ENCODE measurements around the gene CHRNG.

CHRNG gene

GRCh38 chr2:232539298-232540231 is at the start of gene CHRNG:
Gene CHRNG, plus strand, starts transcription at chr2:232539692. Its CDS starts 56 bp downstream, at chr2:232539748.
- DNase-seq (ENCODE audit: low read depth in 1 of 2, low spot score in 1 of 2), result no peak

- no peak for DNase-seq (ENCODE audit: low read depth in 1 of 2, low spot score in 1 of 2)
Measured at GRCh38 chr2:232490221-232491138, 49.0 kb upstream of the CHRNG start.

GRCh38 chr2:232491139-232491780 is 48.2 kb upstream of the CHRNG start:
- DNase-seq (ENCODE audit: low read depth in 1 of 2, low spot score in 1 of 2), result no peak

GRCh38 chr2:232492236-232492848 is 47.1 kb upstream of the CHRNG start:
- no peak for DNase-seq (ENCODE audit: low read depth in 1 of 2, low spot score in 1 of 2)

GRCh38 chr2:232492963-232493700 is 46.4 kb upstream of the CHRNG start:
- DNase-seq (ENCODE audit: low read depth in 1 of 2, low spot score in 1 of 2), result no peak

- DNase-seq (ENCODE audit: low read depth in 1 of 2, low spot score in 1 of 2), result no peak
Measured at GRCh38 chr2:232493701-232494474, 45.6 kb upstream of the CHRNG start.

- no peak for DNase-seq (ENCODE audit: low read depth in 1 of 2, low spot score in 1 of 2)
Measured at GRCh38 chr2:232494542-232494941, 45.0 kb upstream of the CHRNG start.

- DNase-seq (ENCODE audit: low read depth in 1 of 2, low spot score in 1 of 2), result no peak
Measured at GRCh38 chr2:232495292-232495691, 44.2 kb upstream of the CHRNG start.

- no peak for DNase-seq (ENCODE audit: low read depth in 1 of 2, low spot score in 1 of 2)
Measured at GRCh38 chr2:232496501-232497270, 42.8 kb upstream of the CHRNG start.

GRCh38 chr2:232497348-232497747 is 42.1 kb upstream of the CHRNG start:
- no peak for DNase-seq (ENCODE audit: low read depth in 1 of 2, low spot score in 1 of 2)

GRCh38 chr2:232498452-232498851 is 41.0 kb upstream of the CHRNG start:
- no peak for DNase-seq (ENCODE audit: low read depth in 1 of 2, low spot score in 1 of 2)

GRCh38 chr2:232501331-232501771 is 38.1 kb upstream of the CHRNG start:
- no peak for DNase-seq (ENCODE audit: low read depth in 1 of 2, low spot score in 1 of 2)

- DNase-seq (ENCODE audit: low read depth in 1 of 2, low spot score in 1 of 2), result no peak
Measured at GRCh38 chr2:232501794-232502390, 37.6 kb upstream of the CHRNG start.

- no peak for DNase-seq (ENCODE audit: low read depth in 1 of 2, low spot score in 1 of 2)
Measured at GRCh38 chr2:232502511-232502910, 37.0 kb upstream of the CHRNG start.

GRCh38 chr2:232502911-232503808 is 36.3 kb upstream of the CHRNG start:
- DNase-seq (ENCODE audit: low read depth in 1 of 2, low spot score in 1 of 2), result no peak

GRCh38 chr2:232503809-232504323 is 35.6 kb upstream of the CHRNG start:
- no peak for DNase-seq (ENCODE audit: low read depth in 1 of 2, low spot score in 1 of 2)

- DNase-seq (ENCODE audit: low read depth in 1 of 2, low spot score in 1 of 2), result no peak
Measured at GRCh38 chr2:232504438-232504837, 35.1 kb upstream of the CHRNG start.
